Karpas-422 (cell line): ENCODE measurements around the gene CCAR1. TPM values are rescaled to one million over a fixed set of nuclear protein-coding genes. Genes with fewer than 3 reads are reported as not detected.
"Not testable (repeated sequence)": the region's sequence is repeated elsewhere in the genome, so short reads cannot be mapped to it uniquely, and the experiment has no call there.

Source experiments
- DNase-seq: peaks from one replicate; pipeline ENCODE4 v3.0.0-alpha.2; 2015
- H2AFZ ChIP-seq: fragments of 200-600 bp; sonication (generic); 2 replicates; pipeline ENCODE4 v1.6.1; 2014; ENCODE audit warnings: antibody characterized with exemption, low read length, mixed read lengths
- H3K27ac ChIP-seq: fragments of 200-600 bp; sonication (generic); 2 replicates; pipeline ENCODE4 v1.5.1; 2014; ENCODE audit warnings: mild to moderate bottlenecking, low read length, moderate library complexity
- H3K27me3 ChIP-seq: fragments of 200-600 bp; sonication (generic); 2 replicates; pipeline ENCODE4 v1.6.1; 2014; ENCODE audit warnings: low read length, mixed read lengths
- H3K36me3 ChIP-seq: fragments of 200-600 bp; sonication (generic); 2 replicates; pipeline ENCODE4 v1.6.1; 2014; ENCODE audit warnings: low read length, mixed read lengths; ENCODE audit not compliant: insufficient read depth
- H3K4me1 ChIP-seq: fragments of 200-600 bp; sonication (generic); 2 replicates; pipeline ENCODE4 v1.6.1; 2014; ENCODE audit warnings: mild to moderate bottlenecking, low read length, mixed read lengths
- H3K4me2 ChIP-seq: fragments of 200-600 bp; sonication (generic); 2 replicates; pipeline ENCODE4 v1.6.1; 2014; ENCODE audit warnings: low read length, low read depth, mild to moderate bottlenecking; ENCODE audit not compliant: poor library complexity, severe bottlenecking
- H3K4me3 ChIP-seq: fragments of 200-600 bp; sonication (generic); 2 replicates; pipeline ENCODE4 v1.5.1; 2014; ENCODE audit warnings: mild to moderate bottlenecking, antibody characterized with exemption, low read length, mixed read lengths
- H3K79me2 ChIP-seq: fragments of 200-600 bp; sonication (generic); 2 replicates; pipeline ENCODE4 v1.6.1; 2014; ENCODE audit warnings: mild to moderate bottlenecking, low read length, mixed read lengths
- H3K9ac ChIP-seq: fragments of 200-600 bp; sonication (generic); 2 replicates; pipeline ENCODE4 v1.6.0; 2014; ENCODE audit warnings: low read length
- H3K9me2 ChIP-seq: fragments of 200-600 bp; sonication (generic), shearing (Covaris generic); replicated peaks from 2 replicates; pipeline ENCODE4 v1.6.0; 2014; ENCODE audit warnings: mild to moderate bottlenecking, low read length, moderate library complexity; ENCODE audit not compliant: insufficient read depth
- H3K9me3 ChIP-seq: fragments of 300-700, 200-600 bp; sonication (generic); 2 replicates; pipeline ENCODE4 v1.6.1; 2014; ENCODE audit warnings: low read length, mixed read lengths
- H4K20me1 ChIP-seq: fragments of 200-600 bp; sonication (generic); 2 replicates; pipeline ENCODE4 v1.6.1; 2014; ENCODE audit warnings: mild to moderate bottlenecking, antibody characterized with exemption, low read length, low read depth; ENCODE audit not compliant: insufficient read depth
- total RNA-seq: library from RNA; depleted of rRNA; stranded (reverse); fragments of >200 nt; shearing (Covaris generic); gene quantifications from 2 replicates; pipeline ENCODE4 v1.2.3, GENCODE V29; 2014; ENCODE audit warnings: low replicate concordance

CCAR1 gene
- total RNA-seq, 1 experiment from 2014 or later = 102 TPM

DNA sequence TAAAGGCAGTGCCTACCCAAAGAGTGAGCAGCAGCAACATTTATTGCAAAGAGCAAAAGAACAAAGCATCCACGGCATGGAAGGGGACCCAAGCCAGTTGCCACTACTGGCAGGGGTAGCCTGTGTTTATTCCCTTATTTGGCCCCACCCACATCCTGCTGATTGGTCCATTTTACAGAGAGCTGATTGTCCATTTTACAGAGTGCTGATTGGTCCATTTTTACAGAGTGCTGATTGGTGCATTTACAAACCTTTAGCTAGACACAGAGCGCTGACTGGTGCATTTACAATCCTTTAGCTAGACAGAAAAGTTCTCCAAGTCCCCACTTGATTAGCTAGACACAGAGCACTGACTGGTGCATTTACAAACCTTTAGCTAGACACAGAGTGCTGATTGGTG lies 101.6 kb downstream of the CCAR1 start:
- H3K4me3 ChIP-seq, H3K27ac ChIP-seq, H3K36me3 ChIP-seq, H3K27me3 ChIP-seq, H3K79me2 ChIP-seq, H3K9me3 ChIP-seq, H3K9ac ChIP-seq, H3K4me2 ChIP-seq, H2AFZ ChIP-seq, H3K9me2 ChIP-seq, H4K20me1 ChIP-seq: not testable (repeated sequence)
- H3K4me1 ChIP-seq = peaks cover 12% of the 10 kb centered on the region
- DNase-seq = peak; percentile 45

DNA sequence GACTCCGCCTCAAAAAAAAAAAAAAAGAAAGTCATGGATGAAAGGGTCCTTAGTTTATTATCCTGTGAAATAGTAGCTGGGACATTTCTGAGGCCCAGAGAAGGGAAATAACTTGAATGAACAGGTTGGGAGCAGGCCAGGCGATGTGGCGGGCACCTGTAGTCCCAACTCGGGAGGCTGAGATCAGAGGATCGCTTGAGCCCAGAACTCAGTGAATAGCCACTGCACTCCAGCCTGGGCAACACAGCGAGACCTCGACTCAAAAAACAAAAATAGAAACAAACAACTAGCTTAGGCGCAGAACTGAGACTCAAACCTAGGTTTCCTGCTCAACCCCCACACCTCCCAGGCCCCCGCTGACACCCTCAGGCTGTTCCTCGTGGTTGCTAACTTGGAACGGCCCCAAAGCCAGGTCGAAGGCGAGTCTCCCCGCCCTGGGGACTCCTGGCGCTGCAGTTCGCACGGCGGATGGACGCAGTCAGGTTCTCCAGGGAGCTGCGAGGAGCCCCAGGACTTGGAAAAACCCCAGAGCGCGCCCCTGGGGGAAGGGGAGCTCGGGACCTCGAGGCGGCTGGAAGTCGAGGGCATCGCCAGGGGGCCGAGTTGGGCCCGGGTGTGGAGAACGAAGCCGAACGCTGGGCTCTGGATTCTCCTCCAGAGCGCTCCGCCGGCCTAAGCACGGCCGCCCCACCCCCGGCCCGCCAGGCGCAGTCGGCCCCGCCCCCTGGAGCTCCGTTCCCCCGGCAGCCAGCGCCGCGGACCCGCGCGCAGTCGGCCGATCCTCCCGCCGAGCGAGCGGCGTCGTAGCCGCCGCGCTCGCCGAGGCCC lies 105.9 kb downstream of the CCAR1 start, which contains the start of gene STOX1:
Gene STOX1, plus strand, starts transcription at position 768 of the 828 bp plus-strand sequence. CDS start 93 bp downstream, outside the sequence.
- Histone ChIP-seq H3K36me3 (no peaks in the 10 kb centered on the region), H3K4me1 (peaks cover 20% of the 10 kb centered on the region), H3K79me2 (peaks cover 7% of the 10 kb centered on the region), H3K4me3 (peak within 1 kb of the TSS; percentile 89), H2AFZ (peak within 1 kb of the TSS; percentile 82), H3K9me2 (no peaks in the 10 kb centered on the region), H3K9me3 (no peaks in the 10 kb centered on the region), H3K9ac (peak within 1 kb of the TSS; percentile 87), H3K27me3 (no peaks in the 10 kb centered on the region), H4K20me1 (no peaks in the 10 kb centered on the region), H3K27ac (0 out of 2 replicates have a peak within 1 kb of the TSS, but pooled peaks have one; percentile 45), H3K4me2 (peak within 1 kb of the TSS; percentile 90)
- DNase-seq = peak; percentile 90

DNA sequence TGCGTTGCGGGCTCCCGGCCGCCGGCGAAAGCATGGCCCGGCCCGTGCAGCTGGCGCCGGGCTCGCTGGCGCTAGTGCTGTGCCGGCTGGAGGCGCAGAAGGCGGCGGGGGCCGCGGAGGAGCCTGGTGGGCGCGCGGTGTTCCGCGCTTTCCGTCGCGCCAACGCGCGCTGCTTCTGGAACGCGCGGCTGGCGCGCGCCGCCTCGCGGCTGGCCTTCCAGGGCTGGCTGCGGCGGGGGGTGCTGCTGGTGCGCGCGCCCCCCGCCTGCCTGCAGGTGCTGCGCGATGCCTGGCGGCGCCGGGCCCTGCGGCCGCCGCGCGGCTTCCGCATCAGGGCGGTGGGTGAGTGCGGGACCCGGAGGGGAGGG lies 106.5 kb downstream of the CCAR1 start:
- not testable (repeated sequence) for H3K36me3 ChIP-seq, H3K27ac ChIP-seq, H3K9me3 ChIP-seq, H2AFZ ChIP-seq, H3K79me2 ChIP-seq, H3K9me2 ChIP-seq, H4K20me1 ChIP-seq, H3K27me3 ChIP-seq, DNase-seq
- peak overlapping the region; percentile 87 for H3K9ac ChIP-seq
- H3K4me1 ChIP-seq = peaks cover 20% of the 10 kb centered on the region
- peak overlapping the region; percentile 90 for H3K4me2 ChIP-seq
- peak overlapping the region; percentile 89 for H3K4me3 ChIP-seq

DNA sequence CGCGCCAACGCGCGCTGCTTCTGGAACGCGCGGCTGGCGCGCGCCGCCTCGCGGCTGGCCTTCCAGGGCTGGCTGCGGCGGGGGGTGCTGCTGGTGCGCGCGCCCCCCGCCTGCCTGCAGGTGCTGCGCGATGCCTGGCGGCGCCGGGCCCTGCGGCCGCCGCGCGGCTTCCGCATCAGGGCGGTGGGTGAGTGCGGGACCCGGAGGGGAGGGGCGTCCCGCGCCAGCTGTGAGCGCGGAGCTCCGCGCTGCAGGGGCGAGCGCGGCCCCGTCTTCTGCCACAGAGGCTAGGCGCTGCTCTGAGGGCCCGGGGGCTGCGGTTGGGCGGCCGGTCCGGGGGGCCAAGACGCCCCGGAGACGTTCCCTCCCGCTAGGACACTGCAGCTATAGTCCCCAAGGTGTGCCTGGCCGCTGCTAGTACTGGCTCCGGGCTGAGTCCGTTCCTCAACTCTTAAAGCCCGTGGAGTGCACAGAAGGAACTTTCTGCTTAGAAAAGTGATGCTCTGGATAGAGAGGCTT lies 107.1 kb downstream of the CCAR1 start:
- Histone ChIP-seq H3K9ac (peak overlapping the region; percentile 68), H3K4me3 (peak overlapping the region; percentile 77), H3K4me1 (peaks cover 20% of the 10 kb centered on the region), H2AFZ (peak overlapping the region; percentile 70; the same call in 1 of the 2 replicates), H3K4me2 (peak overlapping the region; percentile 85)
- not testable (repeated sequence) for H3K79me2 ChIP-seq, H4K20me1 ChIP-seq, H3K36me3 ChIP-seq, H3K9me2 ChIP-seq, H3K27me3 ChIP-seq, H3K27ac ChIP-seq, H3K9me3 ChIP-seq
- DNase-seq = peak; percentile 60

DNA sequence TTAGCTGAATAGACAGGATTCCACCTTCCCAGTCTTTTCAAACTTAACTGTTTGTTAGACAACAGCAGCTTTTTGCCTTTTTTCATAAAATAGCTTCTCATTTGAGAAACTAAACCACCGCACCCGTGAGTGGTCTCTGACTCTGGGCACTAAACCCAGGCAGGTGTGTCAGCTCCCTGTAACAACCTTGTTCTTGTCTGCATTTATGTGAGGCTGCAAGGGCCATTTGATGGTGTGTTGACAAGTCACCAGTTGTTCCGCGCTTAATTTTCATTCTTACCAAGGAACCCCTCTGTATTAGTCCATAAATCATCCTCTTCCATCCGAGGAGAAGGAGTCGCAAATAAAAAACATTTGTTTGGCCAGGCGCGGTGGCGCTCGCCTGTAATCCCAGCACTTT lies 107.8 kb downstream of the CCAR1 start:
- H4K20me1 ChIP-seq = no peaks in the 10 kb centered on the region
- no peaks in the 10 kb centered on the region for H3K9me3 ChIP-seq
- peak overlapping the region; percentile 85 for H3K4me2 ChIP-seq
- no peak overlapping the region for H3K27ac ChIP-seq
- H3K4me3 ChIP-seq = peak overlapping the region; percentile 77
- H3K79me2 ChIP-seq = peaks cover 7% of the 10 kb centered on the region
- H3K27me3 ChIP-seq = no peaks in the 10 kb centered on the region
- no peaks in the 10 kb centered on the region for H3K9me2 ChIP-seq
- peak overlapping the region; percentile 70; the same call in 1 of the 2 replicates for H2AFZ ChIP-seq
- no peaks in the 10 kb centered on the region for H3K36me3 ChIP-seq
- DNase-seq = no peak
- peaks cover 20% of the 10 kb centered on the region for H3K4me1 ChIP-seq
- H3K9ac ChIP-seq = peak overlapping the region; percentile 68

DNA sequence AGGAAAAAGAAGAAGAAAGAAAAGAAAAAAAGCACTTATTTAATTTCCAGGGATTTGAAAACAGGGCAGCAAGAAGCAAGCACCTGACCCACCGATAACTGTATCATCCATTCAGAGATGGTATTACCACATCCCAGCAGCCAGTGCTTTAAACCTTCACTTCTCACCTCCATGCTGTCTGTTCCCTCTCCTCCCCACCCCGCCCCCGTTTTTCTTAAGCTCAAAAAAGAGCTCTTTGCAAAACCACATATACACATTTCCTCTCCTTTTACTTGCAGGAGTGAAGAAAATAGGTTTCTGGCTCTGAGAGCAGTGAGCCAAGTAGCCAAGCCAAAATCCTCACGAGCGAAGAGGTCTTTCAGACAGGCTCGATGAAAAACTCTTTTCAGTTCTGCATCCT lies 108.5 kb downstream of the CCAR1 start:
- Histone ChIP-seq H3K4me2 (no peak overlapping the region), H3K36me3 (no peaks in the 10 kb centered on the region)
- DNase-seq = no peak

DNA sequence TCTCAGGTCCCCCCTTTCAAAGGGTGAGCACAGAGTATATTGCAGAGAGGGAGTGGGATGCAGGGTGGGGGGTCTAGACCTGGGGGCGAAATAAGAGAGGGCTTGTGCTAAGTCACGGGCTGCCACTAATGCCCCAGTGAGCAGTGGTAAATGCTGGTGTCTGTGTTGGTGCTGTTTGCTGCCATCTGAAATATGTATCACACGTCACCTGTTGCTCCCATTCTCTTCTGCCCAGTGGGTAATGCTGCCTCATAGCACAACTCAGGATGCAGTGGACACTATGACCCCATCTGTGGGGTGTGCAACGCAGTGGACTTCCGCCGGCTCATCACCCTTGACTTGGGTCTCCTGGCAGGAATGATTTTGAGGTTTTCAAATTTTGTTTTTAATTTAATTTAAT lies 108.9 kb downstream of the CCAR1 start:
- Histone ChIP-seq H3K4me1 (peaks cover 17% of the 10 kb centered on the region), H4K20me1 (no peaks in the 10 kb centered on the region), H3K4me2 (no peak overlapping the region), H3K9me3 (no peaks in the 10 kb centered on the region), H3K9me2 (no peaks in the 10 kb centered on the region), H3K36me3 (no peaks in the 10 kb centered on the region), H3K27ac (no peak overlapping the region), H2AFZ (no peak overlapping the region), H3K4me3 (no peak overlapping the region), H3K79me2 (peaks cover 7% of the 10 kb centered on the region), H3K27me3 (no peaks in the 10 kb centered on the region), H3K9ac (no peak overlapping the region)
- no peak for DNase-seq

More for the DNA sequence above, 108.5 kb downstream of the CCAR1 start:
- Histone ChIP-seq H3K27ac (no peak overlapping the region), H4K20me1 (no peaks in the 10 kb centered on the region), H3K27me3 (no peaks in the 10 kb centered on the region), H2AFZ (no peak overlapping the region), H3K9me2 (no peaks in the 10 kb centered on the region), H3K79me2 (peaks cover 7% of the 10 kb centered on the region), H3K4me3 (no peak overlapping the region), H3K9me3 (no peaks in the 10 kb centered on the region), H3K9ac (no peak overlapping the region), H3K4me1 (peaks cover 20% of the 10 kb centered on the region)

DNA sequence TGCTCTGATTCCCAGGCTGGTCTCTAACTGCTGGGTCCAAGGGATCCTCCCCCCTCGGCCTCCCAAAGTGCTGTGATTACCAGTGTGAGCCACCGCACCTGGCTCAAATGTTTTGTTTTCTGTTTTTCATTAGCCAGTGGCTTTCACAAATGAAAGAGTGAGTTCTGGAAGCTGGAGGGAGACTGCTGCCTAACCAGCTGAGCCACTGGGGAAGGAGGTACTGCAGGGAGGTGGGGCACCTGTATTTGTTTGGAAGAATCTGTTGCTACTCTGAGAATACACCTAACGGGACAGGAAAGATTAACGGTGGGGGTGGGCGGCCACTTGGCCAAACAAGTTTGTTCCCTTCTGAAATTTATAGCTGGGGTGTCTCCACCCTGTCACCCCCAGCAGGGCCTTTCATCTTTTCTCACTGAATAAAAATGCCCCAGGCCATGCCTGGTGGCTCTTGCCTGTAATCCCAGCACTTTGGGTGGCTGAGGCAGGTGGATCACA lies 111.0 kb downstream of the CCAR1 start:
- Histone ChIP-seq H3K9ac (no peak overlapping the region), H3K9me2 (no peaks in the 10 kb centered on the region), H3K4me3 (no peak overlapping the region), H3K36me3 (no peaks in the 10 kb centered on the region), H3K4me1 (peaks cover 10% of the 10 kb centered on the region), H3K27ac (no peak overlapping the region), H3K27me3 (no peaks in the 10 kb centered on the region), H2AFZ (no peak overlapping the region), H4K20me1 (no peaks in the 10 kb centered on the region), H3K9me3 (no peaks in the 10 kb centered on the region), H3K79me2 (peaks cover 9% of the 10 kb centered on the region), H3K4me2 (no peak overlapping the region)
- no peak for DNase-seq
